Esophagus muscularis mucosa (tissue), 3 donors: Measurements from ENCODE around the gene WBP2.
"Not testable (repeated sequence)": the region's sequence is repeated elsewhere in the genome, so short reads cannot be mapped to it uniquely, and the experiment has no call there.

Experiments
- POLR2AphosphoS5 ChIP-seq, 2 donors: sonication (generic); formaldehyde crosslinking; IDR thresholded peaks; one replicate each; pipeline ENCODE4 v1.6.1; 2017; ENCODE audit warnings: antibody characterized with exemption in 2 of 2
- TF ChIP-seq, protein P1 (sequence below), 3 experiments: fragments of 200-600 bp in 2 of 3; fragments of 450-650 bp in 1 of 3; sonication (generic) in 2 of 3; IDR thresholded peaks; one replicate each; pipeline ENCODE4 v1.5.1; 2017 to 2019; ENCODE audit warnings: antibody characterized with exemption in 3 of 3, mild to moderate bottlenecking in 2 of 3, moderate library complexity in 1 of 3

DNA sequence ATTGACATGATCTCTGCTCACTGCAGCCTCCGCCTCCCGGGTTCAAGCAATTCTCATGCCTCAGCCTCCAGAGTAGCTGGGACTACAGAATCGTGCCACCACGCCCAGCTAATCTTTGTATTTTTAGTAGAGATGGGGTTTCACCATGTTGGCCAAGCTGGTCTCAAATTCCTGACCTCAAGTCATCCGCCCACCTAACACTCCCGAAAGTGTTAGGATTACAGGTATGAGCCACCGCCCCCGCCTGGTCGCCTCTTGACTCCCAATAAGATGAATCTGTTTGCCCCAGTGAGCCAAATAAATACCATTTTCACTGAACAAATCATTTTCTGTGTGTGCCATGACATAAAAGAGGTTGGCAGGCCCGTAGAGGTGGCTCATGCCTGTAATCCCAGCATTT lies 4.2 kb upstream of the WBP2 start:
- TF ChIP-seq POLR2AphosphoS5 (IDR thresholded peaks at IDR 0.05): not testable (repeated sequence)
- TF ChIP-seq, protein P1, sequence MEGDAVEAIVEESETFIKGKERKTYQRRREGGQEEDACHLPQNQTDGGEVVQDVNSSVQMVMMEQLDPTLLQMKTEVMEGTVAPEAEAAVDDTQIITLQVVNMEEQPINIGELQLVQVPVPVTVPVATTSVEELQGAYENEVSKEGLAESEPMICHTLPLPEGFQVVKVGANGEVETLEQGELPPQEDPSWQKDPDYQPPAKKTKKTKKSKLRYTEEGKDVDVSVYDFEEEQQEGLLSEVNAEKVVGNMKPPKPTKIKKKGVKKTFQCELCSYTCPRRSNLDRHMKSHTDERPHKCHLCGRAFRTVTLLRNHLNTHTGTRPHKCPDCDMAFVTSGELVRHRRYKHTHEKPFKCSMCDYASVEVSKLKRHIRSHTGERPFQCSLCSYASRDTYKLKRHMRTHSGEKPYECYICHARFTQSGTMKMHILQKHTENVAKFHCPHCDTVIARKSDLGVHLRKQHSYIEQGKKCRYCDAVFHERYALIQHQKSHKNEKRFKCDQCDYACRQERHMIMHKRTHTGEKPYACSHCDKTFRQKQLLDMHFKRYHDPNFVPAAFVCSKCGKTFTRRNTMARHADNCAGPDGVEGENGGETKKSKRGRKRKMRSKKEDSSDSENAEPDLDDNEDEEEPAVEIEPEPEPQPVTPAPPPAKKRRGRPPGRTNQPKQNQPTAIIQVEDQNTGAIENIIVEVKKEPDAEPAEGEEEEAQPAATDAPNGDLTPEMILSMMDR (IDR thresholded peaks at IDR 0.05): not testable (repeated sequence)
